Kasumi-1 (cell line): ENCODE results near the gene PRPSAP2.
"Not testable (repeated sequence)": the region's sequence is repeated elsewhere in the genome, so short reads cannot be mapped to it uniquely, and the experiment has no call there.

Source experiments
- DNase-seq, 2 experiments: peaks; one replicate each; lab custom pipeline; 2025; lab: John Stamatoyannopoulos, UW

PRPSAP2 gene

GRCh38 chr17:18889658-18890057 is 31.7 kb downstream of the PRPSAP2 start:
- no peak for DNase-seq

- DNase-seq = no peak
Observed at GRCh38 chr17:18891541-18891940, 33.6 kb downstream of the PRPSAP2 start.

- DNase-seq = no peak
Observed at GRCh38 chr17:18896146-18896545, 38.2 kb downstream of the PRPSAP2 start.

GRCh38 chr17:18896947-18897346 is 39.0 kb downstream of the PRPSAP2 start:
- DNase-seq = no peak

GRCh38 chr17:18904482-18904881 is 46.6 kb downstream of the PRPSAP2 start:
- no peak for DNase-seq

- no peak for DNase-seq
Observed at GRCh38 chr17:18905226-18905625, 47.3 kb downstream of the PRPSAP2 start.

- no peak for DNase-seq
Observed at GRCh38 chr17:18910326-18910725, 52.4 kb downstream of the PRPSAP2 start.

GRCh38 chr17:18910881-18911280 is 53.0 kb downstream of the PRPSAP2 start:
- no peak for DNase-seq

- DNase-seq = no peak
Observed at GRCh38 chr17:18916816-18917500, 59.0 kb downstream of the PRPSAP2 start.

- DNase-seq = no peak
Observed at GRCh38 chr17:18917506-18918032, 59.6 kb downstream of the PRPSAP2 start.

GRCh38 chr17:18919963-18920362 is 62.0 kb downstream of the PRPSAP2 start:
- no peak for DNase-seq

GRCh38 chr17:18920911-18921441 is 63.0 kb downstream of the PRPSAP2 start:
- no peak for DNase-seq

GRCh38 chr17:18921485-18921884 is 63.6 kb downstream of the PRPSAP2 start:
- no peak for DNase-seq

- no peak for DNase-seq
Observed at GRCh38 chr17:18921912-18922451, 64.1 kb downstream of the PRPSAP2 start.

- not testable (repeated sequence) for DNase-seq
Observed at GRCh38 chr17:18922596-18922995, 64.7 kb downstream of the PRPSAP2 start.

GRCh38 chr17:18925187-18925586 is 67.3 kb downstream of the PRPSAP2 start:
- DNase-seq = no peak

GRCh38 chr17:18928628-18929125 is 70.7 kb downstream of the PRPSAP2 start:
- DNase-seq = no peak

GRCh38 chr17:18932360-18933055 is 74.6 kb downstream of the PRPSAP2 start:
- DNase-seq = no peak

GRCh38 chr17:18933102-18934058 is 75.4 kb downstream of the PRPSAP2 start:
- DNase-seq = no peak

- DNase-seq = no peak
Observed at GRCh38 chr17:18937981-18938691, 80.2 kb downstream of the PRPSAP2 start.

- no peak for DNase-seq
Observed at GRCh38 chr17:18938692-18939023, 80.7 kb downstream of the PRPSAP2 start.
